Measurements from ENCODE around the gene BAZ1B. TPM values are rescaled to one million over a fixed set of nuclear protein-coding genes. Genes with fewer than 3 reads are reported as not detected.

The BAZ1B gene
- total RNA-seq, 1 experiment from 2014 or later = 66.3 TPM

DNA sequence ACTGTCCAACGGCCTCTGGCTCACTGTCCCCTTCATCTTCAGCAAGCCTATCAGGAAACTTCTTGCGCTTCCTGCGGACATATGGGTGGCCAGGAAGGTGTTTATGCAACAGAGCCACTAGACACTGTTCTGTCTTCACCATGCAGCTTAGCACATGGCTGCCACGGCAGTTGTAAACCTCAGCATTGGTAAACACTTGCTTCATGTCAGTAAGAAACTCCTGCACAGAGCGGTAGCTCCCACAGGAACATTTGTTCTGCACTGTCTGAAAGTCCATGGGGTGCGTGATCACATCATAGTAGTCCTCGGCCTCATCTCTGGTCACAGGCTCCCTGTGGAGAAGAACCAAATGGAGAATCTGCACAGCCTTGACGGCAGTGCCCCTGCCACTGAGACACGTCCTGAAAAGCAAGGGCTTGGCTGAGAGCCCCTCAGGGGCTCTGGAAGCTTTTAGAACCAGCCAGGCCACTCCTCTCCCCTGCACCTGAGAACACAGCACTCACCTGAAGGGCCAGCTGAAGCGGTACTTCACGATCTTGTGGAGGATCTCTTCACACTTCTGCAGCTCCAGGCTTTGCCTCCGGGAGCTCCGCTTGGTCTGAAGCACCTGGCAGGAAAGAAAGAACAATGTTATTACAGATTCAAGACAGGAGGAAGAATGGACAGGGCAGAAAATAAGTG lies 79.7 kb downstream of the BAZ1B start:
- Mint-ChIP-seq H3K9me3 (no peaks in the 10 kb centered on the region), H3K4me1 (peaks cover 3% of the 10 kb centered on the region; the same call in 1 of the 2 replicates), H3K36me3 (peaks cover 71% of the 10 kb centered on the region), H3K27ac (no peak overlapping the region; the same call in 1 of the 2 replicates), H3K27me3 (ENCODE audit: low read depth) (no peaks in the 10 kb centered on the region), H3K4me3 (no peak overlapping the region)
- DNase-seq (ENCODE audit: low spot score) (no peak), ATAC-seq (no peak)
- TF ChIP-seq ZBTB21 (CRISPR knock-in tag; IDR thresholded peaks at IDR 0.05; ENCODE audit: borderline replicate concordance) (no peak), ESRRA (CRISPR knock-in tag; IDR thresholded peaks at IDR 0.05; ENCODE audit: borderline replicate concordance) (no peak), FOXK1 (CRISPR knock-in tag; IDR thresholded peaks at IDR 0.05) (no peak), GRHL2 (CRISPR knock-in tag; IDR thresholded peaks at IDR 0.05; ENCODE audit: insufficient replicate concordance, severe bottlenecking) (no peak), TP53 (CRISPR knock-in tag; IDR thresholded peaks at IDR 0.05) (no peak), FOXP1 (CRISPR knock-in tag; IDR thresholded peaks at IDR 0.05; ENCODE audit: borderline replicate concordance) (no peak), ZNF416 (CRISPR knock-in tag; IDR thresholded peaks at IDR 0.05) (no peak), GABPB1 (CRISPR knock-in tag; IDR thresholded peaks at IDR 0.05) (no peak)
- TF ChIP-seq, protein P1, sequence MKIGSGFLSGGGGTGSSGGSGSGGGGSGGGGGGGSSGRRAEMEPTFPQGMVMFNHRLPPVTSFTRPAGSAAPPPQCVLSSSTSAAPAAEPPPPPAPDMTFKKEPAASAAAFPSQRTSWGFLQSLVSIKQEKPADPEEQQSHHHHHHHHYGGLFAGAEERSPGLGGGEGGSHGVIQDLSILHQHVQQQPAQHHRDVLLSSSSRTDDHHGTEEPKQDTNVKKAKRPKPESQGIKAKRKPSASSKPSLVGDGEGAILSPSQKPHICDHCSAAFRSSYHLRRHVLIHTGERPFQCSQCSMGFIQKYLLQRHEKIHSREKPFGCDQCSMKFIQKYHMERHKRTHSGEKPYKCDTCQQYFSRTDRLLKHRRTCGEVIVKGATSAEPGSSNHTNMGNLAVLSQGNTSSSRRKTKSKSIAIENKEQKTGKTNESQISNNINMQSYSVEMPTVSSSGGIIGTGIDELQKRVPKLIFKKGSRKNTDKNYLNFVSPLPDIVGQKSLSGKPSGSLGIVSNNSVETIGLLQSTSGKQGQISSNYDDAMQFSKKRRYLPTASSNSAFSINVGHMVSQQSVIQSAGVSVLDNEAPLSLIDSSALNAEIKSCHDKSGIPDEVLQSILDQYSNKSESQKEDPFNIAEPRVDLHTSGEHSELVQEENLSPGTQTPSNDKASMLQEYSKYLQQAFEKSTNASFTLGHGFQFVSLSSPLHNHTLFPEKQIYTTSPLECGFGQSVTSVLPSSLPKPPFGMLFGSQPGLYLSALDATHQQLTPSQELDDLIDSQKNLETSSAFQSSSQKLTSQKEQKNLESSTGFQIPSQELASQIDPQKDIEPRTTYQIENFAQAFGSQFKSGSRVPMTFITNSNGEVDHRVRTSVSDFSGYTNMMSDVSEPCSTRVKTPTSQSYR (CRISPR knock-in tag; IDR thresholded peaks at IDR 0.05) = no peak
- TF ChIP-seq, protein P2, sequence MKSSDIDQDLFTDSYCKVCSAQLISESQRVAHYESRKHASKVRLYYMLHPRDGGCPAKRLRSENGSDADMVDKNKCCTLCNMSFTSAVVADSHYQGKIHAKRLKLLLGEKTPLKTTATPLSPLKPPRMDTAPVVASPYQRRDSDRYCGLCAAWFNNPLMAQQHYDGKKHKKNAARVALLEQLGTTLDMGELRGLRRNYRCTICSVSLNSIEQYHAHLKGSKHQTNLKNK (CRISPR knock-in tag; IDR thresholded peaks at IDR 0.05) = no peak
- TF ChIP-seq, protein P3, sequence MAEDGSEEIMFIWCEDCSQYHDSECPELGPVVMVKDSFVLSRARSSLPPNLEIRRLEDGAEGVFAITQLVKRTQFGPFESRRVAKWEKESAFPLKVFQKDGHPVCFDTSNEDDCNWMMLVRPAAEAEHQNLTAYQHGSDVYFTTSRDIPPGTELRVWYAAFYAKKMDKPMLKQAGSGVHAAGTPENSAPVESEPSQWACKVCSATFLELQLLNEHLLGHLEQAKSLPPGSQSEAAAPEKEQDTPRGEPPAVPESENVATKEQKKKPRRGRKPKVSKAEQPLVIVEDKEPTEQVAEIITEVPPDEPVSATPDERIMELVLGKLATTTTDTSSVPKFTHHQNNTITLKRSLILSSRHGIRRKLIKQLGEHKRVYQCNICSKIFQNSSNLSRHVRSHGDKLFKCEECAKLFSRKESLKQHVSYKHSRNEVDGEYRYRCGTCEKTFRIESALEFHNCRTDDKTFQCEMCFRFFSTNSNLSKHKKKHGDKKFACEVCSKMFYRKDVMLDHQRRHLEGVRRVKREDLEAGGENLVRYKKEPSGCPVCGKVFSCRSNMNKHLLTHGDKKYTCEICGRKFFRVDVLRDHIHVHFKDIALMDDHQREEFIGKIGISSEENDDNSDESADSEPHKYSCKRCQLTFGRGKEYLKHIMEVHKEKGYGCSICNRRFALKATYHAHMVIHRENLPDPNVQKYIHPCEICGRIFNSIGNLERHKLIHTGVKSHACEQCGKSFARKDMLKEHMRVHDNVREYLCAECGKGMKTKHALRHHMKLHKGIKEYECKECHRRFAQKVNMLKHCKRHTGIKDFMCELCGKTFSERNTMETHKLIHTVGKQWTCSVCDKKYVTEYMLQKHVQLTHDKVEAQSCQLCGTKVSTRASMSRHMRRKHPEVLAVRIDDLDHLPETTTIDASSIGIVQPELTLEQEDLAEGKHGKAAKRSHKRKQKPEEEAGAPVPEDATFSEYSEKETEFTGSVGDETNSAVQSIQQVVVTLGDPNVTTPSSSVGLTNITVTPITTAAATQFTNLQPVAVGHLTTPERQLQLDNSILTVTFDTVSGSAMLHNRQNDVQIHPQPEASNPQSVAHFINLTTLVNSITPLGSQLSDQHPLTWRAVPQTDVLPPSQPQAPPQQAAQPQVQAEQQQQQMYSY (CRISPR knock-in tag; IDR thresholded peaks at IDR 0.05) = no peak
- TF ChIP-seq, protein P4, sequence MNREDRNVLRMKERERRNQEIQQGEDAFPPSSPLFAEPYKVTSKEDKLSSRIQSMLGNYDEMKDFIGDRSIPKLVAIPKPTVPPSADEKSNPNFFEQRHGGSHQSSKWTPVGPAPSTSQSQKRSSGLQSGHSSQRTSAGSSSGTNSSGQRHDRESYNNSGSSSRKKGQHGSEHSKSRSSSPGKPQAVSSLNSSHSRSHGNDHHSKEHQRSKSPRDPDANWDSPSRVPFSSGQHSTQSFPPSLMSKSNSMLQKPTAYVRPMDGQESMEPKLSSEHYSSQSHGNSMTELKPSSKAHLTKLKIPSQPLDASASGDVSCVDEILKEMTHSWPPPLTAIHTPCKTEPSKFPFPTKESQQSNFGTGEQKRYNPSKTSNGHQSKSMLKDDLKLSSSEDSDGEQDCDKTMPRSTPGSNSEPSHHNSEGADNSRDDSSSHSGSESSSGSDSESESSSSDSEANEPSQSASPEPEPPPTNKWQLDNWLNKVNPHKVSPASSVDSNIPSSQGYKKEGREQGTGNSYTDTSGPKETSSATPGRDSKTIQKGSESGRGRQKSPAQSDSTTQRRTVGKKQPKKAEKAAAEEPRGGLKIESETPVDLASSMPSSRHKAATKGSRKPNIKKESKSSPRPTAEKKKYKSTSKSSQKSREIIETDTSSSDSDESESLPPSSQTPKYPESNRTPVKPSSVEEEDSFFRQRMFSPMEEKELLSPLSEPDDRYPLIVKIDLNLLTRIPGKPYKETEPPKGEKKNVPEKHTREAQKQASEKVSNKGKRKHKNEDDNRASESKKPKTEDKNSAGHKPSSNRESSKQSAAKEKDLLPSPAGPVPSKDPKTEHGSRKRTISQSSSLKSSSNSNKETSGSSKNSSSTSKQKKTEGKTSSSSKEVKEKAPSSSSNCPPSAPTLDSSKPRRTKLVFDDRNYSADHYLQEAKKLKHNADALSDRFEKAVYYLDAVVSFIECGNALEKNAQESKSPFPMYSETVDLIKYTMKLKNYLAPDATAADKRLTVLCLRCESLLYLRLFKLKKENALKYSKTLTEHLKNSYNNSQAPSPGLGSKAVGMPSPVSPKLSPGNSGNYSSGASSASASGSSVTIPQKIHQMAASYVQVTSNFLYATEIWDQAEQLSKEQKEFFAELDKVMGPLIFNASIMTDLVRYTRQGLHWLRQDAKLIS (CRISPR knock-in tag; IDR thresholded peaks at IDR 0.05; ENCODE audit: borderline replicate concordance) = no peak
- CTCF ChIA-PET = interaction anchor here (1.7 kb wide), 1 partner anchor 118 kb away, joined by 9 read pairs; no protein-coding TSS in a partner anchor
- POLR2A ChIA-PET = no interaction called here

DNA sequence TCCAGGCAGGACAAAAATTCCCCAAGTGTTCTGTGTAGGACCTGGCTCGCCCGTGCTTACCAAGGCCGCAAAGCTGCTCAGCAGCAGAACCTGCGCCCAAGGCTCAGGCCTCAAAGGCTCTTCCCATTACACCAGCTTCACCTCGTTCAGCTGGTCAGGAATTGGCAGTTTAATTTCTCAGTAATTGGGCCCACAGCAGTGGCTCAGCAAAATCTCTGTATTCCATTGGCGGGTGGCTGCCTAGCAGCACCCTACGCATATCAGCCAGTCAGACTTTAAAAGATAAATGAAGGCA lies 82.7 kb downstream of the BAZ1B start:
- ChIA-PET CTCF (interaction anchor here (0.8 to 5.8 kb wide), 4 partner anchors 13 to 120 kb away, joined by 3 to 26 read pairs (median 3); no protein-coding TSS in a partner anchor), POLR2A (interaction anchor here (0.6 kb wide), 1 partner anchor 77 kb away, joined by 3 read pairs; no protein-coding TSS in a partner anchor)
- H3K36me3 Mint-ChIP-seq = peaks cover 44% of the 10 kb centered on the region
- peak overlapping the region; percentile 91 for H3K27ac Mint-ChIP-seq
- ATAC-seq = no peak
- DNase-seq (ENCODE audit: low spot score) = no peak
- H3K27me3 Mint-ChIP-seq (ENCODE audit: low read depth) = peaks cover 14% of the 10 kb centered on the region
- no peak overlapping the region for H3K4me3 Mint-ChIP-seq
- peaks cover 3% of the 10 kb centered on the region; the same call in 1 of the 2 replicates for H3K4me1 Mint-ChIP-seq
- no peaks in the 10 kb centered on the region for H3K9me3 Mint-ChIP-seq
- TF ChIP-seq, protein P5, sequence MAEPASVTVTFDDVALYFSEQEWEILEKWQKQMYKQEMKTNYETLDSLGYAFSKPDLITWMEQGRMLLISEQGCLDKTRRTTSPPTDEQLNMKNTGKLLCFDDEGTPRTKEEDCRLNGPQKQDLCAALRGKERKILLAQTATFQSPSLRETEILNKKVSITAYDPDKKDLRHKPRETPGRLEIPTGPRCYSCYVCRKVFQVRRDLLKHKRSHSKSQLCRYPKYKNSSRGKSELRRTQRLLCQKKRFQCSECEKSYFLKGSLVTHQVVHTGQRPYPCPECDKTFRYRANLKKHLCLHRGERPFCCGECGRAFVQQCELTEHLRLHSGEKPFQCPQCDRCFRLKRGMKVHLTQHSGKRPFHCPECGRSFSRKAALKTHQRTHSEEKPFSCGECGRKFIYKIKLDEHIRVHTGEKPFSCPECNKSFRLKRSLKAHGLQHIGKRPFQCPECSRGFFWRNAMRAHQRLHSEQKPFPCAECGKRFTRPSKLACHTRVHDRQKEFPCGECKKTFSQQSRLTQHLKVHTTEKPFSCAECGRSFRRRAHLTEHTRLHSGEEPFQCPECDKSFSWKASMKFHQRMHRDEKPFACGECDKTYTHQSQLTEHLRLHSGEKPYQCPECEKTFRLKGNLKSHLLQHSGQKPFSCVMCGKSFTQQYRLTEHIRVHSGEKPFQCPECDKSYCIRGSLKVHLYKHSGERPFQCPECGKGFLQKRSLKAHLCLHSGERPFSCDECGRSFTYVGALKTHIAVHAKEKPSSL (CRISPR knock-in tag; conservative IDR thresholded peaks at IDR 0.05) = no peak
- TF ChIP-seq, protein P6, sequence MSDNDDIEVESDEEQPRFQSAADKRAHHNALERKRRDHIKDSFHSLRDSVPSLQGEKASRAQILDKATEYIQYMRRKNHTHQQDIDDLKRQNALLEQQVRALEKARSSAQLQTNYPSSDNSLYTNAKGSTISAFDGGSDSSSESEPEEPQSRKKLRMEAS (CRISPR knock-in tag; IDR thresholded peaks at IDR 0.05) = no peak
- TF ChIP-seq ZNF121 (CRISPR knock-in tag; IDR thresholded peaks at IDR 0.05) (no peak), NFATC4 (CRISPR knock-in tag; IDR thresholded peaks at IDR 0.05) (no peak), GABPB1 (CRISPR knock-in tag; IDR thresholded peaks at IDR 0.05) (no peak)
- TF ChIP-seq, protein P7, sequence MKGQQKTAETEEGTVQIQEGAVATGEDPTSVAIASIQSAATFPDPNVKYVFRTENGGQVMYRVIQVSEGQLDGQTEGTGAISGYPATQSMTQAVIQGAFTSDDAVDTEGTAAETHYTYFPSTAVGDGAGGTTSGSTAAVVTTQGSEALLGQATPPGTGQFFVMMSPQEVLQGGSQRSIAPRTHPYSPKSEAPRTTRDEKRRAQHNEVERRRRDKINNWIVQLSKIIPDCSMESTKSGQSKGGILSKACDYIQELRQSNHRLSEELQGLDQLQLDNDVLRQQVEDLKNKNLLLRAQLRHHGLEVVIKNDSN (CRISPR knock-in tag; IDR thresholded peaks at IDR 0.05) = no peak

Measured in WTC11 (cell line).